K562 (cell line): ENCODE measurements around the gene FST. TPM values are rescaled to one million over a fixed set of nuclear protein-coding genes. Genes with fewer than 3 reads are reported as not detected.

ENCODE experiments used
- DMBX1 ChIP-seq: fragments of 250-450 bp; sonication (Bioruptor Pico); IDR thresholded peaks from 2 replicates; pipeline ENCODE4 v1.8.0; 2022; ENCODE audit warnings: inconsistent platforms, mild to moderate bottlenecking, moderate library complexity, borderline replicate concordance
- JUNB ChIP-seq: fragments of 450-650 bp; formaldehyde crosslinking; conservative IDR thresholded peaks from 2 replicates; pipeline ENCODE4 v1.4.0; 2020; ENCODE audit warnings: mild to moderate bottlenecking
- MXI1 ChIP-seq: IDR thresholded peaks from 2 replicates; pipeline ENCODE4 v1.6.1; 2011; ENCODE audit warnings: low read depth, mild to moderate bottlenecking, improper control_type of control experiment, low read length
- POLR2H ChIP-seq: IDR thresholded peaks from 2 replicates; pipeline ENCODE4 v1.6.1; 2016; ENCODE audit warnings: missing genetic modification characterization, low read depth, mild to moderate bottlenecking, control low read depth, missing compliant biosample characterization, moderate library complexity
- ZNF696 ChIP-seq: fragments of 250-450 bp; sonication (Bioruptor Pico); conservative IDR thresholded peaks from 2 replicates; pipeline ENCODE4 v1.4.0; 2020; ENCODE audit warnings: mild to moderate bottlenecking, moderate library complexity
- polyA plus RNA-seq, 8 experiments: library from polyadenylated mRNA; depleted of rRNA in 4 of 8; stranded (reverse) in 5 of 8; unstranded in 3 of 8; fragments of >200 nt; fragmentation: Nextera tagmentation in 2 of 8; fragmentation: Illumina TruSeq in 1 of 8; extraction: Ambion mirVana in 2 of 8; extraction: Trizol in 1 of 8; gene quantifications; 2 replicates each; pipeline versions ENCODE4 v1.2.1 to v1.2.3, GENCODE V29; 2011 to 2014; ENCODE audit warnings: inconsistent platforms in 1 of 8, missing spikeins in 1 of 8
- total RNA-seq, 7 experiments: library from RNA; depleted of rRNA in 6 of 7; stranded (reverse); fragments of >200 nt in 6 of 7; fragmentation: Illumina TruSeq in 2 of 7; extraction: Trizol in 2 of 7; gene quantifications; 2 replicates each; pipeline versions ENCODE4 v1.2.1 to v1.2.3, GENCODE V29; 2011 to 2021; ENCODE audit warnings: low replicate concordance in 1 of 7
- TF ChIP-seq, protein P1 (sequence below): sonication (generic); formaldehyde crosslinking; IDR thresholded peaks from 2 replicates; pipeline ENCODE4 v1.8.1; 2023; ENCODE audit warnings: mild to moderate bottlenecking, missing genetic modification reagents
- TF ChIP-seq, protein P2 (sequence below): sonication (generic); formaldehyde crosslinking; IDR thresholded peaks from 2 replicates; pipeline ENCODE4 v1.8.1; 2023; ENCODE audit warnings: missing genetic modification reagents, mild to moderate bottlenecking, borderline replicate concordance
- TF ChIP-seq, protein P3 (sequence below): fragments of 200-800 bp; sonication (Bioruptor generic); IDR thresholded peaks from 2 replicates; pipeline ENCODE4 v1.6.1; 2017; ENCODE audit warnings: missing genetic modification characterization, missing compliant biosample characterization

FST gene
- total and polyA plus RNA-seq, 9 of the 15 experiments (the other 6 are each of a cell fraction or from before 2014, with no cell fraction given), result 0.03 to 0.27 TPM; not detected in 7

- TF ChIP-seq JUNB (no peak), MXI1 (no peak), POLR2H (tag) (no peak), ZNF696 (CRISPR knock-in tag) (no peak), DMBX1 (CRISPR knock-in tag) (no peak)
- TF ChIP-seq, protein P1, sequence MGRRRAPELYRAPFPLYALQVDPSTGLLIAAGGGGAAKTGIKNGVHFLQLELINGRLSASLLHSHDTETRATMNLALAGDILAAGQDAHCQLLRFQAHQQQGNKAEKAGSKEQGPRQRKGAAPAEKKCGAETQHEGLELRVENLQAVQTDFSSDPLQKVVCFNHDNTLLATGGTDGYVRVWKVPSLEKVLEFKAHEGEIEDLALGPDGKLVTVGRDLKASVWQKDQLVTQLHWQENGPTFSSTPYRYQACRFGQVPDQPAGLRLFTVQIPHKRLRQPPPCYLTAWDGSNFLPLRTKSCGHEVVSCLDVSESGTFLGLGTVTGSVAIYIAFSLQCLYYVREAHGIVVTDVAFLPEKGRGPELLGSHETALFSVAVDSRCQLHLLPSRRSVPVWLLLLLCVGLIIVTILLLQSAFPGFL (CRISPR knock-in tag), result no peak
- TF ChIP-seq, protein P2, sequence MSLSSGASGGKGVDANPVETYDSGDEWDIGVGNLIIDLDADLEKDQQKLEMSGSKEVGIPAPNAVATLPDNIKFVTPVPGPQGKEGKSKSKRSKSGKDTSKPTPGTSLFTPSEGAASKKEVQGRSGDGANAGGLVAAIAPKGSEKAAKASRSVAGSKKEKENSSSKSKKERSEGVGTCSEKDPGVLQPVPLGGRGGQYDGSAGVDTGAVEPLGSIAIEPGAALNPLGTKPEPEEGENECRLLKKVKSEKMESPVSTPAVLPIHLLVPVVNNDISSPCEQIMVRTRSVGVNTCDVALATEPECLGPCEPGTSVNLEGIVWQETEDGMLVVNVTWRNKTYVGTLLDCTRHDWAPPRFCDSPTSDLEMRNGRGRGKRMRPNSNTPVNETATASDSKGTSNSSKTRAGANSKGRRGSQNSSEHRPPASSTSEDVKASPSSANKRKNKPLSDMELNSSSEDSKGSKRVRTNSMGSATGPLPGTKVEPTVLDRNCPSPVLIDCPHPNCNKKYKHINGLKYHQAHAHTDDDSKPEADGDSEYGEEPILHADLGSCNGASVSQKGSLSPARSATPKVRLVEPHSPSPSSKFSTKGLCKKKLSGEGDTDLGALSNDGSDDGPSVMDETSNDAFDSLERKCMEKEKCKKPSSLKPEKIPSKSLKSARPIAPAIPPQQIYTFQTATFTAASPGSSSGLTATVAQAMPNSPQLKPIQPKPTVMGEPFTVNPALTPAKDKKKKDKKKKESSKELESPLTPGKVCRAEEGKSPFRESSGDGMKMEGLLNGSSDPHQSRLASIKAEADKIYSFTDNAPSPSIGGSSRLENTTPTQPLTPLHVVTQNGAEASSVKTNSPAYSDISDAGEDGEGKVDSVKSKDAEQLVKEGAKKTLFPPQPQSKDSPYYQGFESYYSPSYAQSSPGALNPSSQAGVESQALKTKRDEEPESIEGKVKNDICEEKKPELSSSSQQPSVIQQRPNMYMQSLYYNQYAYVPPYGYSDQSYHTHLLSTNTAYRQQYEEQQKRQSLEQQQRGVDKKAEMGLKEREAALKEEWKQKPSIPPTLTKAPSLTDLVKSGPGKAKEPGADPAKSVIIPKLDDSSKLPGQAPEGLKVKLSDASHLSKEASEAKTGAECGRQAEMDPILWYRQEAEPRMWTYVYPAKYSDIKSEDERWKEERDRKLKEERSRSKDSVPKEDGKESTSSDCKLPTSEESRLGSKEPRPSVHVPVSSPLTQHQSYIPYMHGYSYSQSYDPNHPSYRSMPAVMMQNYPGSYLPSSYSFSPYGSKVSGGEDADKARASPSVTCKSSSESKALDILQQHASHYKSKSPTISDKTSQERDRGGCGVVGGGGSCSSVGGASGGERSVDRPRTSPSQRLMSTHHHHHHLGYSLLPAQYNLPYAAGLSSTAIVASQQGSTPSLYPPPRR (CRISPR knock-in tag), result no peak
- TF ChIP-seq, protein P3, sequence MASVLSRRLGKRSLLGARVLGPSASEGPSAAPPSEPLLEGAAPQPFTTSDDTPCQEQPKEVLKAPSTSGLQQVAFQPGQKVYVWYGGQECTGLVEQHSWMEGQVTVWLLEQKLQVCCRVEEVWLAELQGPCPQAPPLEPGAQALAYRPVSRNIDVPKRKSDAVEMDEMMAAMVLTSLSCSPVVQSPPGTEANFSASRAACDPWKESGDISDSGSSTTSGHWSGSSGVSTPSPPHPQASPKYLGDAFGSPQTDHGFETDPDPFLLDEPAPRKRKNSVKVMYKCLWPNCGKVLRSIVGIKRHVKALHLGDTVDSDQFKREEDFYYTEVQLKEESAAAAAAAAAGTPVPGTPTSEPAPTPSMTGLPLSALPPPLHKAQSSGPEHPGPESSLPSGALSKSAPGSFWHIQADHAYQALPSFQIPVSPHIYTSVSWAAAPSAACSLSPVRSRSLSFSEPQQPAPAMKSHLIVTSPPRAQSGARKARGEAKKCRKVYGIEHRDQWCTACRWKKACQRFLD (CRISPR knock-in tag), result no peak
These were observed 626 bp upstream of the FST start (continued) for GRCh38 chr5:53479590-53480415.
